Measurements from ENCODE around the gene TNS3. TPM values are rescaled to one million over a fixed set of nuclear protein-coding genes. Genes with fewer than 3 reads are reported as not detected.
A peak's percentile ranks its signal among the peaks of the same experiment; 100 is the strongest.

Gene TNS3
- total RNA-seq, 1 donor from 2014 or later = 92.9 TPM

- Histone ChIP-seq H3K79me2 (ENCODE audit: insufficient read depth, low read length) (no peaks in the 10 kb centered on the region), H3K4me3 (ENCODE audit: insufficient read depth, low read depth, low read length) (no peak overlapping the region), H3K27me3 (ENCODE audit: insufficient read depth, low read length) (no peaks in the 10 kb centered on the region), H3K4me1 (ENCODE audit: insufficient read depth, low read length) (peaks cover 10% of the 10 kb centered on the region), H4K20me1 (ENCODE audit: insufficient read depth, low read length) (peaks cover 35% of the 10 kb centered on the region), H3K4me2 (ENCODE audit: low read length) (no peak overlapping the region), H3K27ac (ENCODE audit: low read depth, low read length) (peak overlapping the region; percentile 41), H3K9me3 (ENCODE audit: insufficient read depth, low read depth, low read length) (no peaks in the 10 kb centered on the region), H2AFZ (ENCODE audit: low read depth, low read length) (no peak overlapping the region), H3K36me3 (ENCODE audit: insufficient read depth, low read length) (peaks cover 32% of the 10 kb centered on the region), H3K9ac (ENCODE audit: low read length) (no peak overlapping the region)
- no peak for TF ChIP-seq EZH2 (IDR thresholded peaks at IDR 0.05; ENCODE audit: insufficient read depth, low read length)
- no peak for TF ChIP-seq CTCF (IDR thresholded peaks at IDR 0.05; ENCODE audit: insufficient read depth, low read depth, low read length)
- no peak for DNase-seq (ENCODE audit: low read depth)
- H3K27me3 Mint-ChIP-seq (ENCODE audit: low read depth, unreplicated experiment) = no peaks in the 10 kb centered on the region
- no peaks in the 10 kb centered on the region for H3K9me3 Mint-ChIP-seq (ENCODE audit: unreplicated experiment)
- peak overlapping the region; percentile 71 for H3K27ac Mint-ChIP-seq (ENCODE audit: unreplicated experiment)
- peaks cover 46% of the 10 kb centered on the region for H3K36me3 Mint-ChIP-seq (ENCODE audit: low read depth, unreplicated experiment)
- no peak overlapping the region for H3K4me3 Mint-ChIP-seq (ENCODE audit: unreplicated experiment)
- H3K4me1 Mint-ChIP-seq (ENCODE audit: low read depth, unreplicated experiment) = peaks cover 25% of the 10 kb centered on the region
- FAIRE-seq = no peak
These were observed 162.4 kb downstream of the TNS3 start for GRCh38 chr7:47419471-47419870.

GRCh38 chr7:47418601-47419309 lies 163.2 kb downstream of the TNS3 start:
- Histone ChIP-seq H3K36me3 (ENCODE audit: insufficient read depth, low read length) (peaks cover 29% of the 10 kb centered on the region), H3K9ac (ENCODE audit: low read length) (no peak overlapping the region), H2AFZ (ENCODE audit: low read depth, low read length) (no peak overlapping the region), H3K4me1 (ENCODE audit: insufficient read depth, low read length) (peaks cover 10% of the 10 kb centered on the region), H3K27ac (ENCODE audit: low read depth, low read length) (peak overlapping the region; percentile 21), H3K27me3 (ENCODE audit: insufficient read depth, low read length) (no peaks in the 10 kb centered on the region), H3K4me3 (ENCODE audit: insufficient read depth, low read depth, low read length) (no peak overlapping the region), H3K79me2 (ENCODE audit: insufficient read depth, low read length) (no peaks in the 10 kb centered on the region), H4K20me1 (ENCODE audit: insufficient read depth, low read length) (peaks cover 38% of the 10 kb centered on the region), H3K9me3 (ENCODE audit: insufficient read depth, low read depth, low read length) (no peaks in the 10 kb centered on the region), H3K4me2 (ENCODE audit: low read length) (peak overlapping the region; percentile 12)
- Mint-ChIP-seq H3K36me3 (ENCODE audit: low read depth, unreplicated experiment) (peaks cover 47% of the 10 kb centered on the region), H3K4me3 (ENCODE audit: unreplicated experiment) (no peak overlapping the region), H3K9me3 (ENCODE audit: unreplicated experiment) (no peaks in the 10 kb centered on the region), H3K27ac (ENCODE audit: unreplicated experiment) (peak overlapping the region; percentile 81), H3K27me3 (ENCODE audit: low read depth, unreplicated experiment) (no peaks in the 10 kb centered on the region), H3K4me1 (ENCODE audit: low read depth, unreplicated experiment) (peaks cover 25% of the 10 kb centered on the region)
- TF ChIP-seq CTCF (IDR thresholded peaks at IDR 0.05; ENCODE audit: insufficient read depth, low read depth, low read length) (no peak), EZH2 (IDR thresholded peaks at IDR 0.05; ENCODE audit: insufficient read depth, low read length) (no peak)
- FAIRE-seq (no peak), DNase-seq (ENCODE audit: low read depth) (peak; percentile 96)
